ENCODE data around the gene GNAI3. TPM values are rescaled to one million over a fixed set of nuclear protein-coding genes. Genes with fewer than 3 reads are reported as not detected.

GNAI3 gene
- total RNA-seq, 1 experiment from 2014 or later = 6.8 TPM

DNA sequence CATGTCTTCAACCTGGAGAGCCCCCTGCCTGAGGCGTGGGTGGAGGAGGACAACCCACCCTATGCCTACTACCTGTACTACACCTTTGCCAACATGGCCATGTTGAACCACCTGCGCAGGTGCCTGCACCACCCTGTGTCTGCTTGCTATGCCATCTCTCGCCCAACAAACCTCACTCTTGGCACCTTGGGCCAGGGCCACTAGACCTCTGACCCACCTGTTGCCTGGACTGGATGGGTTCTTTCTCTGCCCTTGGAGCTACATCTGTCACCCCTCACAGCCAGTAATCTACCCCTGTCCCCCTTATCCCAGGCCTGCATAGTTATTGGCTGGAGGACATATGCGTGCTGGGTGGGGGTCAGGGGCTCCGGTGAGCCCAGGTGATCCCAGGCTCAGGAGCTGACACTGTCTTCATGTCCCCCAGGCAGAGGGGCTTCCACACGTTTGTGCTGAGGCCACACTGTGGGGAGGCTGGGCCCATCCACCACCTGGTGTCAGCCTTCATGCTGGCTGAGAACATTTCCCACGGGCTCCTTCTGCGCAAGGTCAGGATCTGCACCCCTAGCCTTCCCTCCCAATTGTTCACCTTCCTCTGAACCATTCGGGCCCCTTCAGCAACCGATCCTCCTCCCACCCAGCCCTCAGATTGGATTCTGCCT is 81.1 kb downstream of the GNAI3 start:
- no peak overlapping the region for H3K4me3 ChIP-seq (ENCODE audit: low read length)
- CTCF ChIA-PET = interaction anchor here (1.8 kb wide), 1 partner anchor 83 kb away, joined by 9 read pairs; no protein-coding TSS in a partner anchor
- H3K79me2 ChIP-seq (ENCODE audit: low read length) = peaks cover 3% of the 10 kb centered on the region
- H3K27me3 ChIP-seq (ENCODE audit: low read length) = no peaks in the 10 kb centered on the region
- intact Hi-C loops (cut with micrococcal nuclease) = no loop called here
- peaks cover 32% of the 10 kb centered on the region for H3K36me3 ChIP-seq (ENCODE audit: low read depth, low read length)
- POLR2A ChIA-PET (ENCODE audit: unreplicated experiment) = no interaction called here
- DNase-seq (no peak), ATAC-seq (no peak)
- no TSS peak for BruUV-seq (replicated peaks)
- no peak overlapping the region for H3K4me2 ChIP-seq (ENCODE audit: low read length)
- no peaks in the 10 kb centered on the region for H3F3A ChIP-seq (ENCODE audit: low read length, unreplicated experiment)
- TF ChIP-seq EZH2phosphoT487 (IDR thresholded peaks at IDR 0.05; ENCODE audit: borderline replicate concordance, low read length) = no peak
- TF ChIP-seq EZH2 (IDR thresholded peaks at IDR 0.05; ENCODE audit: low read length, unreplicated experiment) = no peak
- TF ChIP-seq CTCF (conservative IDR thresholded peaks at IDR 0.05; ENCODE audit: low read depth, low read length) = no peak
- no peaks in the 10 kb centered on the region for H3K4me1 ChIP-seq (ENCODE audit: insufficient read depth, low read length)
- no peaks in the 10 kb centered on the region for H3K9me3 ChIP-seq (ENCODE audit: low read length)
- no peak overlapping the region for H3K9ac ChIP-seq (ENCODE audit: low read length)
- H3K27ac ChIP-seq (ENCODE audit: low read length) = no peak overlapping the region
- no peaks in the 10 kb centered on the region for H4K20me1 ChIP-seq (ENCODE audit: low read length)
- H2AFZ ChIP-seq (ENCODE audit: low read length) = no peak overlapping the region
- no peaks in the 10 kb centered on the region for H3K9me2 ChIP-seq (replicated peaks; ENCODE audit: low read length)

DNA sequence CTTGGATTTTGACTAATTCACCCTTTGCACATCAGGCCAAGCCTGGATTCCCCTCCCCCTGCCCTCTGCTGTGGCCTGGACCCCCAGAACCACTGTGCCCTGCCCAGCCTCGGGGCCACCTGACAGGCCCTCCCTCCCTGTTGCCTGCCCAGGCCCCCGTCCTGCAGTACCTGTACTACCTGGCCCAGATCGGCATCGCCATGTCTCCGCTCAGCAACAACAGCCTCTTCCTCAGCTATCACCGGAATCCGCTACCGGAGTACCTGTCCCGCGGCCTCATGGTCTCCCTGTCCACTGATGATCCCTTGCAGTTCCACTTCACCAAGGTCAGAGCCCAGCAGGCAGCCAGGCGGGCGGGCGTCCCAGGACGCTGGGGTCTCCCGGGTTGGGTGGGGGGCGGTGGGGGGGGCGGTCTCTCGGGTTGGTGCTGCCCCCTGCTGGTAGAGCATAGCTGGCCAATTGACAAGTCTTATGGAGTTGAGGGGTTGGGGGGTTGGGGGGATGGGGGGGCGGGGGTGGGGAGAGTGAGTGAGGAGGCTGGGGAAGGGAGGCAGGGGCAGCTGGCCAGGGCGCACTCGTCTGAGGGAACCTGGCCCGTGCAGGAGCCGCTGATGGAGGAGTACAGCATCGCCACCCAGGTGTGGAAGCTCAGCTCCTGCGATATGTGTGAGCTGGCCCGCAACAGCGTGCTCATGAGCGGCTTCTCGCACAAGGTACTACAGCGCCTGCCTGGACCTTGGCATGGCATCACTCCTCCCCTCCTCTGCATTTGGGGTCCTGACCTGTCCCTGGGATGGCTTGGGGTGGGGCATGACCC is 81.9 kb downstream of the GNAI3 start:
- H3K4me2 ChIP-seq (ENCODE audit: low read length) = no peak overlapping the region
- DNase-seq = no peak
- ATAC-seq = no peak
- no peaks in the 10 kb centered on the region for H3F3A ChIP-seq (ENCODE audit: low read length, unreplicated experiment)
- no peaks in the 10 kb centered on the region; the same call in 1 of the 2 replicates for H3K79me2 ChIP-seq (ENCODE audit: low read length)
- no peak overlapping the region for H2AFZ ChIP-seq (ENCODE audit: low read length)
- BruUV-seq (replicated peaks) = no TSS peak
- H3K9me3 ChIP-seq (ENCODE audit: low read length) = no peaks in the 10 kb centered on the region
- H3K27me3 ChIP-seq (ENCODE audit: low read length) = no peaks in the 10 kb centered on the region
- TF ChIP-seq EZH2phosphoT487 (IDR thresholded peaks at IDR 0.05; ENCODE audit: borderline replicate concordance, low read length) (no peak), CTCF (conservative IDR thresholded peaks at IDR 0.05; ENCODE audit: low read depth, low read length) (no peak), EZH2 (IDR thresholded peaks at IDR 0.05; ENCODE audit: low read length, unreplicated experiment) (no peak)
- H3K4me3 ChIP-seq (ENCODE audit: low read length) = no peak overlapping the region
- H3K4me1 ChIP-seq (ENCODE audit: insufficient read depth, low read length) = no peaks in the 10 kb centered on the region
- H3K9ac ChIP-seq (ENCODE audit: low read length) = no peak overlapping the region
- H3K36me3 ChIP-seq (ENCODE audit: low read depth, low read length) = peaks cover 32% of the 10 kb centered on the region
- ChIA-PET POLR2A (ENCODE audit: unreplicated experiment) (no interaction called here), CTCF (interaction anchor here (0.6 to 1.8 kb wide), 4 partner anchors 9 to 84 kb away, joined by 3 to 9 read pairs (median 4); partner anchors contain the start of gene GNAI3)
- no peaks in the 10 kb centered on the region for H3K9me2 ChIP-seq (replicated peaks; ENCODE audit: low read length)
- H4K20me1 ChIP-seq (ENCODE audit: low read length) = no peaks in the 10 kb centered on the region
- intact Hi-C loops (cut with micrococcal nuclease) = no loop called here
- H3K27ac ChIP-seq (ENCODE audit: low read length) = no peak overlapping the region

Data from PC-3 (cell line).